HepG2 (cell line): Measurements from ENCODE around the gene BTD. TPM values are rescaled to one million over a fixed set of nuclear protein-coding genes. Genes with fewer than 3 reads are reported as not detected.

ENCODE experiments used
- ATAC-seq: fragments of 200-7000 bp; cut with Tn5 transposase; 3 replicates; pipeline ENCODE4 v1.9.1; 2020; ENCODE audit warnings: mild to moderate bottlenecking, moderate library complexity
- BruUV-seq: library from RNA; stranded (reverse); fragments of 400-500 nt; replicated peaks from 2 replicates; lab custom pipeline; 2021; lab: Mats Ljungman, UMichigan
- CTCF ChIA-PET: fragments of 300-600 bp; formaldehyde crosslinking; extraction: SDS; loops from one replicate; lab custom pipeline; 2021; ENCODE audit warnings: low total read pairs, inconsistent platforms, low intra/inter-chr PET ratio; lab: Yijun Ruan, JAX
- POLR2A ChIA-PET: fragments of 350-600 bp; sonication (Branson Sonifier 250); formaldehyde crosslinking; loops from one replicate; lab custom pipeline; 2020; ENCODE audit warnings: antibody characterized with exemption, inconsistent platforms; lab: Yijun Ruan, JAX
- DNase-seq: peaks from one replicate; pipeline ENCODE4 v3.0.0-alpha.2; 2015; ENCODE audit warnings: low spot score
- FAIRE-seq: peaks from 3 replicates; lab custom pipeline; 2011; peaks lifted over from hg19 to GRCh38; lab: Jason Lieb, UNC
- H2AFZ ChIP-seq: one replicate; pipeline ENCODE4 v1.6.1; 2011; ENCODE audit warnings: low read length, inconsistent platforms
- H3K27ac ChIP-seq: fragments of 300-600 bp; 3 replicates; pipeline ENCODE4 v1.8.0; 2011; ENCODE audit warnings: mixed run types, mild to moderate bottlenecking, mixed read lengths, low read length, inconsistent platforms; ENCODE audit not compliant: insufficient read depth; ENCODE audit errors: extremely low read length
- H3K27me3 ChIP-seq, 2 experiments: fragments of 200-600 bp in 1 of 2; 2 replicates in 1 of 2; 3 replicates in 1 of 2; pipeline versions ENCODE4 v1.6.0 to v1.8.0; 2011; ENCODE audit warnings: low read length in 2 of 2, mild to moderate bottlenecking in 2 of 2, moderate library complexity in 2 of 2, inconsistent platforms in 1 of 2; ENCODE audit not compliant: insufficient read depth in 2 of 2, control insufficient read depth in 1 of 2
- H3K36me3 ChIP-seq, 2 experiments: fragments of 200-600 bp in 1 of 2; replicated peaks in 1 of 2; 2 replicates in 1 of 2; 3 replicates in 1 of 2; pipeline versions ENCODE4 v1.5.1 to v1.8.0; 2011; ENCODE audit warnings: low read length in 2 of 2, inconsistent platforms in 1 of 2; ENCODE audit not compliant: insufficient read depth in 2 of 2, control insufficient read depth in 1 of 2
- H3K4me1 ChIP-seq: 2 replicates; pipeline ENCODE4 v1.5.1; 2012; ENCODE audit warnings: low read length, inconsistent platforms; ENCODE audit not compliant: insufficient read depth
- H3K4me2 ChIP-seq: 2 replicates; pipeline ENCODE4 v1.6.0; 2011; ENCODE audit warnings: low read depth, low read length, inconsistent platforms
- H3K4me3 ChIP-seq, 3 experiments: fragments of 200-600 bp in 1 of 3; sonication (generic), shearing (Covaris generic) in 1 of 3; replicated peaks in 1 of 3; 2 replicates each; pipeline ENCODE4 v1.5.1; 2011 to 2016; ENCODE audit warnings: low read length in 3 of 3, inconsistent platforms in 2 of 3, low read depth in 2 of 3, mild to moderate bottlenecking in 2 of 3, control low read depth in 1 of 3, mixed read lengths in 1 of 3; ENCODE audit not compliant: insufficient read depth in 1 of 3
- H3K79me2 ChIP-seq: one replicate; pipeline ENCODE4 v1.6.1; 2011; ENCODE audit warnings: low read length, inconsistent platforms; ENCODE audit not compliant: insufficient read depth
- H3K9ac ChIP-seq: 2 replicates; pipeline ENCODE4 v1.6.0; 2011; ENCODE audit warnings: mild to moderate bottlenecking, low read depth, low read length, inconsistent platforms; ENCODE audit not compliant: insufficient read depth
- H3K9me3 ChIP-seq: 2 replicates; pipeline ENCODE4 v1.5.1; 2012; ENCODE audit warnings: mild to moderate bottlenecking, low read length
- H4K20me1 ChIP-seq: 2 replicates; pipeline ENCODE4 v1.6.0; 2011; ENCODE audit warnings: inconsistent platforms, mild to moderate bottlenecking, low read length, moderate library complexity; ENCODE audit not compliant: insufficient read depth
- AGO2 ChIP-seq: fragments of 200-400 bp; formaldehyde crosslinking; optimal IDR thresholded peaks from 2 replicates; pipeline ENCODE3; 2017; ENCODE audit warnings: mild to moderate bottlenecking, low read depth, low read length, moderate library complexity
- DR1 ChIP-seq: sonication (generic); formaldehyde crosslinking; IDR thresholded peaks from 2 replicates; pipeline ENCODE4 v1.8.0; 2021; ENCODE audit warnings: mild to moderate bottlenecking, missing genetic modification reagents, inconsistent platforms
- SMARCC2 ChIP-seq: fragments of 450-650 bp; IDR thresholded peaks from 2 replicates; pipeline ENCODE4 v1.6.1; 2017; ENCODE audit warnings: antibody characterized with exemption, mild to moderate bottlenecking
- ZBTB21 ChIP-seq: sonication (generic); formaldehyde crosslinking; IDR thresholded peaks from 2 replicates; pipeline ENCODE4 v1.4.0; 2020; ENCODE audit warnings: missing genetic modification reagents
- ZFP36L2 ChIP-seq: sonication (generic); formaldehyde crosslinking; IDR thresholded peaks from 2 replicates; pipeline ENCODE4 v1.4.0; 2020; ENCODE audit warnings: missing genetic modification reagents
- ZFP82 ChIP-seq: sonication (generic); formaldehyde crosslinking; IDR thresholded peaks from 2 replicates; pipeline ENCODE4 v1.5.1; 2020; ENCODE audit warnings: mild to moderate bottlenecking, missing genetic modification reagents, borderline replicate concordance
- ZNF224 ChIP-seq: sonication (generic); formaldehyde crosslinking; IDR thresholded peaks from 2 replicates; pipeline ENCODE4 v1.5.0; 2020; ENCODE audit warnings: mild to moderate bottlenecking, missing genetic modification reagents
- ZNF260 ChIP-seq: sonication (generic); formaldehyde crosslinking; IDR thresholded peaks from 2 replicates; pipeline ENCODE4 v1.4.0; 2020; ENCODE audit warnings: missing genetic modification reagents, low read depth, mild to moderate bottlenecking, borderline replicate concordance
- ZNF773 ChIP-seq: sonication (generic); formaldehyde crosslinking; IDR thresholded peaks from 2 replicates; pipeline ENCODE4 v1.4.0; 2020; ENCODE audit warnings: missing genetic modification reagents, borderline replicate concordance
- WGBS: methylation state at CpG from one replicate; pipeline ENCODE4 v1.1.6; 2017; ENCODE audit warnings: low lambda C conversion rate; 5-methylcytosine and 5-hydroxymethylcytosine counted together
- in situ Hi-C: cut with HindIII; loops from 2 replicates; pipeline ENCODE4 v1.10.0; 2017; ENCODE audit warnings: low pct_unique_long_range_greater_than_20kb; ENCODE audit not compliant: extremely low pct_ligation_motif_present
- intact Hi-C: fragments of 100-400 bp; cut with micrococcal nuclease; formaldehyde crosslinking; loops from one replicate; pipeline ENCODE4 v1.10.0; 2022; ENCODE audit not compliant: unreplicated experiment
- polyA plus RNA-seq, 8 experiments: library from polyadenylated mRNA; depleted of rRNA in 3 of 8; stranded (reverse) in 7 of 8; unstranded in 1 of 8; fragments of >200 nt; fragmentation: Illumina TruSeq in 4 of 8; extraction: Trizol in 4 of 8; gene quantifications; 2 replicates each; pipeline versions ENCODE4 v1.2.1 to v1.2.3, GENCODE V29; 2011 to 2016; ENCODE audit warnings: low read depth in 4 of 8, missing spikeins in 1 of 8, mixed read lengths in 1 of 8; ENCODE audit not compliant: insufficient read depth in 1 of 8
- total RNA-seq, 5 experiments: library from RNA; depleted of rRNA; stranded (reverse); fragments of >200 nt; fragmentation: Illumina TruSeq; extraction: Trizol; gene quantifications; 2 replicates each; pipeline ENCODE4 v1.2.3, GENCODE V29; 2016; ENCODE audit warnings: low read depth in 1 of 5
- TF ChIP-seq, protein P1 (sequence below): sonication (generic); formaldehyde crosslinking; IDR thresholded peaks from 2 replicates; pipeline ENCODE4 v1.4.0; 2020; ENCODE audit warnings: missing genetic modification reagents
- TF ChIP-seq, protein P2 (sequence below): sonication (generic); formaldehyde crosslinking; IDR thresholded peaks from 2 replicates; pipeline ENCODE4 v1.4.0; 2020; ENCODE audit warnings: missing genetic modification reagents
- TF ChIP-seq, protein P3 (sequence below), 2 experiments: sonication (generic) in 1 of 2; formaldehyde crosslinking in 1 of 2; IDR thresholded peaks; 2 replicates each; pipeline versions ENCODE4 v1.4.0 to v1.6.1; 2016 to 2020; ENCODE audit warnings: borderline replicate concordance in 1 of 2, low read depth in 1 of 2, mild to moderate bottlenecking in 1 of 2, missing genetic modification reagents in 1 of 2
- TF ChIP-seq, protein P4 (sequence below): sonication (generic); formaldehyde crosslinking; IDR thresholded peaks from 2 replicates; pipeline ENCODE4 v1.8.1; 2023; ENCODE audit warnings: missing genetic modification reagents, inconsistent platforms, borderline replicate concordance
- TF ChIP-seq, protein P5 (sequence below): sonication (generic); formaldehyde crosslinking; IDR thresholded peaks from 2 replicates; pipeline ENCODE4 v1.5.1; 2020; ENCODE audit warnings: missing genetic modification reagents, mild to moderate bottlenecking, borderline replicate concordance
- TF ChIP-seq, protein P6 (sequence below): sonication (generic); formaldehyde crosslinking; IDR thresholded peaks from 2 replicates; pipeline ENCODE4 v1.8.1; 2023; ENCODE audit warnings: mild to moderate bottlenecking, missing genetic modification reagents, borderline replicate concordance

Gene BTD
- total and polyA plus RNA-seq, 2 of the 13 experiments (the other 11 are each of a cell fraction or from before 2014, with no cell fraction given), result 15.7 to 35.5 TPM

DNA sequence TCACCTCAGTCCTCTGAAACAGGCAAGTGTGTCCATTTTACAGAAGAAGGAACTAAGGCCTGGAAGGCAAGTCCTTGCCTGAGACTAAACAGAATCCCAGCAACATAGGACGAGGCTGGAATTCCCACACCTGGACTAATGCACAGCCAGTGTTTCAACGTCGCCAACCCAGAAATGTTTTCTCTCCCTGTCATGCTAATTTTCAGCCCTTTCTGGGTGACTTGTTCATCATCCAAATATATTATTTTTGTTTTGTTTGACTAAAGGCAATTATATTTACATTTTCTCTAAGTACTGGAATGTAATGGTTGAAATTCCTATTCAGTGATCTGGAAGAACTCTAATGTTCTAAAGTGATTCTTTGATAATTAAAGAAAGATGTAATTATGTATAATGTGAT, 51.8 kb downstream of the BTD start:
- H4K20me1 ChIP-seq, result no peaks in the 10 kb centered on the region
- no peak overlapping the region for H3K4me2 ChIP-seq
- H3K4me3 ChIP-seq, result no peak overlapping the region
- ChIA-PET CTCF (no interaction called here), POLR2A (no interaction called here)
- FAIRE-seq, result no peak
- ATAC-seq, result no peak
- H3K27me3 ChIP-seq, result no peaks in the 10 kb centered on the region
- H3K9ac ChIP-seq, result no peak overlapping the region
- H3K36me3 ChIP-seq, result no peaks in the 10 kb centered on the region
- no peaks in the 10 kb centered on the region for H3K79me2 ChIP-seq
- H3K9me3 ChIP-seq, result peaks cover 12% of the 10 kb centered on the region
- DNase-seq, result no peak
- in situ Hi-C loops, result no loop called here
- H2AFZ ChIP-seq, result no peak overlapping the region
- H3K4me1 ChIP-seq, result peaks cover 10% of the 10 kb centered on the region
- intact Hi-C loops, result no loop called here
- no TSS peak for BruUV-seq
- WGBS, result 95% methylated on average over 3 of the region's 3 CpGs
- H3K27ac ChIP-seq, result no peak overlapping the region
- TF ChIP-seq ZBTB21, result no peak
- TF ChIP-seq AGO2, result no peak
- no peak for TF ChIP-seq DR1 (CRISPR knock-in tag)
- no peak for TF ChIP-seq ZNF260
- TF ChIP-seq, protein P1, sequence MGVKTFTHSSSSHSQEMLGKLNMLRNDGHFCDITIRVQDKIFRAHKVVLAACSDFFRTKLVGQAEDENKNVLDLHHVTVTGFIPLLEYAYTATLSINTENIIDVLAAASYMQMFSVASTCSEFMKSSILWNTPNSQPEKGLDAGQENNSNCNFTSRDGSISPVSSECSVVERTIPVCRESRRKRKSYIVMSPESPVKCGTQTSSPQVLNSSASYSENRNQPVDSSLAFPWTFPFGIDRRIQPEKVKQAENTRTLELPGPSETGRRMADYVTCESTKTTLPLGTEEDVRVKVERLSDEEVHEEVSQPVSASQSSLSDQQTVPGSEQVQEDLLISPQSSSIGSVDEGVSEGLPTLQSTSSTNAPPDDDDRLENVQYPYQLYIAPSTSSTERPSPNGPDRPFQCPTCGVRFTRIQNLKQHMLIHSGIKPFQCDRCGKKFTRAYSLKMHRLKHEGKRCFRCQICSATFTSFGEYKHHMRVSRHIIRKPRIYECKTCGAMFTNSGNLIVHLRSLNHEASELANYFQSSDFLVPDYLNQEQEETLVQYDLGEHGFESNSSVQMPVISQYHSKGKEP (CRISPR knock-in tag), result no peak
- no peak for TF ChIP-seq ZFP36L2
- TF ChIP-seq, protein P2, sequence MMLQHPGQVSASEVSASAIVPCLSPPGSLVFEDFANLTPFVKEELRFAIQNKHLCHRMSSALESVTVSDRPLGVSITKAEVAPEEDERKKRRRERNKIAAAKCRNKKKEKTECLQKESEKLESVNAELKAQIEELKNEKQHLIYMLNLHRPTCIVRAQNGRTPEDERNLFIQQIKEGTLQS (CRISPR knock-in tag), result no peak
- TF ChIP-seq, protein P3, sequence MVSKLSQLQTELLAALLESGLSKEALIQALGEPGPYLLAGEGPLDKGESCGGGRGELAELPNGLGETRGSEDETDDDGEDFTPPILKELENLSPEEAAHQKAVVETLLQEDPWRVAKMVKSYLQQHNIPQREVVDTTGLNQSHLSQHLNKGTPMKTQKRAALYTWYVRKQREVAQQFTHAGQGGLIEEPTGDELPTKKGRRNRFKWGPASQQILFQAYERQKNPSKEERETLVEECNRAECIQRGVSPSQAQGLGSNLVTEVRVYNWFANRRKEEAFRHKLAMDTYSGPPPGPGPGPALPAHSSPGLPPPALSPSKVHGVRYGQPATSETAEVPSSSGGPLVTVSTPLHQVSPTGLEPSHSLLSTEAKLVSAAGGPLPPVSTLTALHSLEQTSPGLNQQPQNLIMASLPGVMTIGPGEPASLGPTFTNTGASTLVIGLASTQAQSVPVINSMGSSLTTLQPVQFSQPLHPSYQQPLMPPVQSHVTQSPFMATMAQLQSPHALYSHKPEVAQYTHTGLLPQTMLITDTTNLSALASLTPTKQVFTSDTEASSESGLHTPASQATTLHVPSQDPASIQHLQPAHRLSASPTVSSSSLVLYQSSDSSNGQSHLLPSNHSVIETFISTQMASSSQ (IDR thresholded peaks at IDR 0.05; ENCODE audit: low read depth), result no peak
- TF ChIP-seq, protein P3 (CRISPR knock-in tag; IDR thresholded peaks at IDR 0.05; ENCODE audit: borderline replicate concordance), result no peak
- TF ChIP-seq SMARCC2, result no peak
- TF ChIP-seq, protein P4, sequence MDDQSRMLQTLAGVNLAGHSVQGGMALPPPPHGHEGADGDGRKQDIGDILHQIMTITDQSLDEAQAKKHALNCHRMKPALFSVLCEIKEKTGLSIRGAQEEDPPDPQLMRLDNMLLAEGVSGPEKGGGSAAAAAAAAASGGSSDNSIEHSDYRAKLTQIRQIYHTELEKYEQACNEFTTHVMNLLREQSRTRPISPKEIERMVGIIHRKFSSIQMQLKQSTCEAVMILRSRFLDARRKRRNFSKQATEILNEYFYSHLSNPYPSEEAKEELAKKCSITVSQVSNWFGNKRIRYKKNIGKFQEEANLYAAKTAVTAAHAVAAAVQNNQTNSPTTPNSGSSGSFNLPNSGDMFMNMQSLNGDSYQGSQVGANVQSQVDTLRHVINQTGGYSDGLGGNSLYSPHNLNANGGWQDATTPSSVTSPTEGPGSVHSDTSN (CRISPR knock-in tag), result no peak
- TF ChIP-seq ZNF773 (CRISPR knock-in tag), result no peak
- no peak for TF ChIP-seq ZNF224 (CRISPR knock-in tag)
- TF ChIP-seq, protein P5, sequence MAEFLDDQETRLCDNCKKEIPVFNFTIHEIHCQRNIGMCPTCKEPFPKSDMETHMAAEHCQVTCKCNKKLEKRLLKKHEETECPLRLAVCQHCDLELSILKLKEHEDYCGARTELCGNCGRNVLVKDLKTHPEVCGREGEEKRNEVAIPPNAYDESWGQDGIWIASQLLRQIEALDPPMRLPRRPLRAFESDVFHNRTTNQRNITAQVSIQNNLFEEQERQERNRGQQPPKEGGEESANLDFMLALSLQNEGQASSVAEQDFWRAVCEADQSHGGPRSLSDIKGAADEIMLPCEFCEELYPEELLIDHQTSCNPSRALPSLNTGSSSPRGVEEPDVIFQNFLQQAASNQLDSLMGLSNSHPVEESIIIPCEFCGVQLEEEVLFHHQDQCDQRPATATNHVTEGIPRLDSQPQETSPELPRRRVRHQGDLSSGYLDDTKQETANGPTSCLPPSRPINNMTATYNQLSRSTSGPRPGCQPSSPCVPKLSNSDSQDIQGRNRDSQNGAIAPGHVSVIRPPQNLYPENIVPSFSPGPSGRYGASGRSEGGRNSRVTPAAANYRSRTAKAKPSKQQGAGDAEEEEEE (CRISPR knock-in tag), result no peak
- TF ChIP-seq, protein P6, sequence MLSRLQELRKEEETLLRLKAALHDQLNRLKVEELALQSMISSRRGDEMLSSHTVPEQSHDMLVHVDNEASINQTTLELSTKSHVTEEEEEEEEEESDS, result no peak
- TF ChIP-seq ZFP82, result no peak
